RWPE1 (cell line): ENCODE measurements around the gene TNFRSF25.
"Not testable (repeated sequence)": the region's sequence is repeated elsewhere in the genome, so short reads cannot be mapped to it uniquely, and the experiment has no call there.

Experiments used
- CTCF ChIA-PET: fragments of 350-600 bp; sonication (Branson Sonifier 250); formaldehyde crosslinking; extraction: SDS; loops from one replicate; lab custom pipeline; 2021; lab: Yijun Ruan, JAX
- POLR2A ChIA-PET: fragments of 400-600 bp; formaldehyde crosslinking; extraction: SDS; loops from one replicate; lab custom pipeline; 2020; ENCODE audit warnings: antibody characterized with exemption; ENCODE audit not compliant: low non-redundant PET; lab: Yijun Ruan, JAX
- DNase-seq: peaks from one replicate; pipeline ENCODE4 v3.0.0; 2012; ENCODE audit warnings: low spot score
- H3K27ac ChIP-seq: fragments of 450-650 bp; 2 replicates; pipeline ENCODE4 v1.5.1; 2017
- TF ChIP-seq, protein P1 (sequence below): fragments of 450-650 bp; conservative IDR thresholded peaks from 2 replicates; pipeline ENCODE4 v1.5.1; 2017; ENCODE audit warnings: low read depth, mild to moderate bottlenecking

TNFRSF25 gene

DNA sequence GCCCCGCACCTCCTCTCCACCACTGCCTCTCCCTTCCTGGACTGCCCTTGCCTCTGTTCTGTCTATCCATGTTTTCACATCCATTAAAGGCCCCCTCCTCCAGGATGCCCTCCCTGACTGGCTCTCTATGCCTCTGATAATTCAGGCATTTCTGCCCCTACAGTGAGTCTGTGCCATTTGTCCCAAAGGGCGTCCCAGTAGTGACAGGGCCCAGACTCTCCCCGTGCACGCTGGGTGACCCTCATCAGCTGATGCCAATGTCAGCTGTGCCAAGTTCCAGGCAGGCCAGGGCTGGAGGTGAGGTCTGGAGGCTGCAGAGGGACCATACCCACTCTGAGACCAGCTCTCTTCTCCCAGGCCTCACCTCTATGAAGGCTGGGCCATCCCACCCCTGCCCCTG is 28.7 kb upstream of the TNFRSF25 start:
- ChIA-PET POLR2A (no interaction called here), CTCF (interaction anchor here (0.8 kb wide), 1 partner anchor 60 kb away, joined by 4 read pairs; the partner anchor contains the start of gene NOL9)
- H3K27ac ChIP-seq: peak overlapping the region; percentile 100
- TF ChIP-seq, protein P1, sequence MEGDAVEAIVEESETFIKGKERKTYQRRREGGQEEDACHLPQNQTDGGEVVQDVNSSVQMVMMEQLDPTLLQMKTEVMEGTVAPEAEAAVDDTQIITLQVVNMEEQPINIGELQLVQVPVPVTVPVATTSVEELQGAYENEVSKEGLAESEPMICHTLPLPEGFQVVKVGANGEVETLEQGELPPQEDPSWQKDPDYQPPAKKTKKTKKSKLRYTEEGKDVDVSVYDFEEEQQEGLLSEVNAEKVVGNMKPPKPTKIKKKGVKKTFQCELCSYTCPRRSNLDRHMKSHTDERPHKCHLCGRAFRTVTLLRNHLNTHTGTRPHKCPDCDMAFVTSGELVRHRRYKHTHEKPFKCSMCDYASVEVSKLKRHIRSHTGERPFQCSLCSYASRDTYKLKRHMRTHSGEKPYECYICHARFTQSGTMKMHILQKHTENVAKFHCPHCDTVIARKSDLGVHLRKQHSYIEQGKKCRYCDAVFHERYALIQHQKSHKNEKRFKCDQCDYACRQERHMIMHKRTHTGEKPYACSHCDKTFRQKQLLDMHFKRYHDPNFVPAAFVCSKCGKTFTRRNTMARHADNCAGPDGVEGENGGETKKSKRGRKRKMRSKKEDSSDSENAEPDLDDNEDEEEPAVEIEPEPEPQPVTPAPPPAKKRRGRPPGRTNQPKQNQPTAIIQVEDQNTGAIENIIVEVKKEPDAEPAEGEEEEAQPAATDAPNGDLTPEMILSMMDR: no peak
- no peak for DNase-seq

DNA sequence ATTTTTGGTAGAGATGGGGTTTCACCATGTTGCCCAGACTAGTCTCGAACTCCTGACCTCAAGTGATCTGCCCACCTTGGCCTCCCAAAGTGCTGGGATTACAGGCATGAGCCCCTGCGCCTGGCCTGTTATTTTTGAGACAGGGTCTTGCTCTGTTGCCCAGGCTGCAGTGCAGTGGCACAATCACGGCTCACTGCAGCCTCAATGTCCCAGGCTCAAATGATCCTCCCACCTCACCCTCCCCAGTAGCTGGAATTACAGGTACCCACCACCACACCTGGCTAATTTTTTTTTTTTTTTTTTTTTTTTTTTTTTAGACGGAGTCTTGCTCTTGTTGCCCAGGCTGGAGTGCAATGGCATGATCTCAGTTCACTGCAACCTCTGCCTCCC is 27.9 kb upstream of the TNFRSF25 start:
- CTCF ChIA-PET: interaction anchor here (0.6 kb wide), 1 partner anchor 64 kb away, joined by 3 read pairs; no protein-coding TSS in a partner anchor
- H3K27ac ChIP-seq: peak overlapping the region; percentile 100
- DNase-seq, POLR2A ChIA-PET: not testable (repeated sequence)

DNA sequence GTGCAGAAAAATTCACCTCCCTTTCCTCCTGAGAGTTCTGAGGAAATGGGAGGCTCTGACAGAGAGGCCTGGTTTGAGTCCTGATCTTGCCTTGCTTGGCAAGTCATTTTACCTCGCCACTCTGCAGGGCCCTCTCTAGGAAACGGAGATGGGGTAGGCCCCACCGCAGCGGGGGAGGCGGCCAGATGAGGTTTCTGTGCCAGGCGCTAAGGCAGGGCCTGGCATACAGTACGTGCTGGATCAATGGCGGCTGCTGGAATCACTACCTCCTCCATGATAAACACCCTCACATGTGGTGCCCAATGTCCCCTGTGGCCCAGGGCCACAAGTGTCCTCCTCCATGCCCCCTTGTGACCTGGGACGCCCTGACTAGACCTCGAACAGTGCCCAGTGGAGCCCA is 26.0 kb upstream of the TNFRSF25 start:
- no peak for DNase-seq
- POLR2A ChIA-PET: no interaction called here
- CTCF ChIA-PET: interaction anchor here (0.6 to 1.3 kb wide), 4 partner anchors 49 to 457 kb away, joined by 3 to 5 read pairs (median 4); no protein-coding TSS in a partner anchor
- TF ChIP-seq, protein P1: no peak
- H3K27ac ChIP-seq: peak overlapping the region; percentile 100

DNA sequence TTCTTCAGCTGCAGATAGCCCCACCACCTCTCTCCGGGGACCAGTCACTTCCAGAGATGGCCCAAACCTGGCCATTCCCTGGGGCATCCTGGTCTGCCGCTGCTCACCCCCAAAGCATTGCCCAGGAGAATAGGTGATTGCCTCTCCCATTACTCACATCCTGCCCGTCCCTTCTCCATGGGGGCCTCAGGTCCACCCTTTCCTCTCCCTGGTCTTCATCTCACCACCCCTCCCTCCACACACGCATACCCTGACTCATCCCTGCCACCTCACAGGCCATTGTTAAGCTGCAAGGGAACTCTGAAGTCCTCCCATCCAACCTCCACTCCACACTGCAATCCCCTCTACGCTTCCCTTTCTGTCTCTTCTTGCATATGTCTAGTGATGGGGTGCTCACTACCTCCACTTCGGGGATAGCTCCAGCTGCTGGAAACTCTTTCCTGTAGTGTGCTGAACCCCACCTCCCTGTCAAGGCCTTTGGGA is 25.5 kb upstream of the TNFRSF25 start, which contains the start of gene PLEKHG5:
Gene PLEKHG5, minus strand, starts transcription at position 188 of the 483 bp plus-strand sequence. CDS start 14,096 bp downstream, outside the sequence.
- DNase-seq: peak; percentile 91
- H3K27ac ChIP-seq: peak within 1 kb of the TSS; percentile 100
- ChIA-PET POLR2A (interaction anchor here (0.6 kb wide), 1 partner anchor 140 kb away, joined by 3 read pairs; no protein-coding TSS in a partner anchor), CTCF (interaction anchor here (0.6 to 1.3 kb wide), 6 partner anchors 16 to 457 kb away, joined by 3 to 5 read pairs (median 4); no protein-coding TSS in a partner anchor)
- TF ChIP-seq, protein P1: no peak

DNA sequence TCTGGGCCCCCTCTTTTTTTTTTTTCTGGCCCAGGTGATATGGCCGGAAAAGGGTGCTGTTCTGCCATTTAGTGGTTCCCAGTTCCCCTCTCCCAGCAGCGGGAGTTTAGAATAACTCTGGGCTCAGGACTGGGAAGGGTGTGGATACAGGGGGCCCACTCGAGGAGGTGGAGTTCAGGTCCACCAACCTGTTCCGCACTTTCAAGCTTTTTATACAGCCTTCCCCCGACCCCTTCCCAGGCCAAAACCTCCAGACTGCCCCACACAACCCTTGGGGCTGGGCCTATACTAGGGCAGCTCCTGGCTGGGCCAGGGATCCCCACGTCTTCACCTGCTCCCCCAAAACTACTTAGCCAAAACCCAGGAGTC is 25.1 kb upstream of the TNFRSF25 start:
- TF ChIP-seq, protein P1: no peak
- no peak for DNase-seq
- ChIA-PET POLR2A (interaction anchor here (0.6 to 1.6 kb wide), 4 partner anchors 31 to 139 kb away, joined by 3 to 5 read pairs (median 4); no protein-coding TSS in a partner anchor), CTCF (interaction anchor here (0.6 to 1.3 kb wide), 11 partner anchors 16 to 339 kb away, joined by 3 to 9 read pairs (median 3); partner anchors contain the start of gene THAP3)
- H3K27ac ChIP-seq: peak overlapping the region; percentile 100

DNA sequence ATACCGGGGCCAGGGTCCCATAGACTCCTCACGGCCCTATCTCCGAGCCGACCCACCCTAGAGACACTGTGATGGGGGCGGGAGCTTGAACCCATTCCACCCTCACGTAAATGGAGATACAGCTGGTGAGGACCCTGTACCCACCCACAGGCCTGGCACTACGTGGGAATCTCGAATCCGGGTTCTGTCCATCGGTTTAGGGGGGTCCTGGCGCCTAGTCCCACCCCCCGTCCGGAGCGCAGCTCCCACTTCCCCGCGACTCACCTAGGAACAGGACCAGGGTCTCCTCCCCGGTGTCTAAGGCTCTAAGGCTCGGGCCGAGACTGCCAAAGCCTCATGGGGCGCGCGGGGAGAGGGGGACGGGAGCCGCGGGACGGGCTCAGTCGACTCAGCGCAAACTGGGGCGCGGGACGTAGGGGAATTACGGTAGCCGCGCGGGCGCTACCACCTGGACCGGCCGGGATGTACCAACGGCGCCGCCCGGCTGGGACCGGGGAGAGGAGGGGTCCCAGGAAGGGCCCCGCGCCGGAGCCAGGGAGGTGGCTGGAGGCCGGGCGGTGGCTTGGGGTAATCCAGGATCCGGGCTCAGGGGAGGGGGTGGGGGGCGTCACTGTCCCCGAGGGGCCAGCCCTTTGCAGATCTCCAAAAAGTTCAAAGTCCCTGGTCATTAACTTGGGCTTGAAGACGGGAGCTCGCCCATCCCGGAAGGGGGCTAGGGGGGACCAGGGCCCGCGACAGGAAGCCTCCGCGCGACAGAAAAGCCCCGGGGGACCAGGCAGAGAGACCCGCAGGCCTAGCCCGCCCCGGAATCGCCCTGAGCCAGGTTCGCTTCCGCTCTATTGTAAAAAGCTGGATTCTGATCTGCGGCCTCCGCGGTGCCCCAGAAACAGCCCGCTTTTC is 24.5 kb upstream of the TNFRSF25 start:
- ChIA-PET CTCF (interaction anchor here (0.6 to 1.6 kb wide), 19 partner anchors 9 to 385 kb away, joined by 3 to 11 read pairs (median 3); partner anchors contain the start of gene THAP3), POLR2A (interaction anchor here (0.6 to 1.6 kb wide), 4 partner anchors 31 to 139 kb away, joined by 3 to 5 read pairs (median 4); no protein-coding TSS in a partner anchor)
- DNase-seq: peak; percentile 71
- TF ChIP-seq, protein P1: 0 out of 2 replicates have a peak, but pooled peaks have one; percentile 68
- H3K27ac ChIP-seq: peak overlapping the region; percentile 100
